C4-2B (cell line): ENCODE measurements around the gene MRPL1.

ENCODE experiments used
- CTCF ChIP-seq: fragments of 450-650 bp; conservative IDR thresholded peaks from 2 replicates; pipeline ENCODE4 v1.5.1; 2017; ENCODE audit warnings: mild to moderate bottlenecking
- ZFX ChIP-seq: fragments of 450-650 bp; IDR thresholded peaks from 2 replicates; pipeline ENCODE4 v1.6.1; 2017

- TF ChIP-seq CTCF: no peak
- TF ChIP-seq ZFX: peak; percentile 81
Observed at GRCh38 chr4:77818602-77819403, 43.8 kb upstream of the MRPL1 start, which contains the start of gene CNOT6L.
